Adipocyte (in vitro differentiated cells): ENCODE data around the gene UROS.

ENCODE experiments used
- DNase-seq: peaks from one replicate; pipeline ENCODE4 v3.0.0-alpha.2; 2015; ENCODE audit warnings: low read depth
- H3K27me3 ChIP-seq: replicated peaks from 2 replicates; pipeline ENCODE4 v1.7.0; 2013; ENCODE audit warnings: mild to moderate bottlenecking, low read length, moderate library complexity; ENCODE audit not compliant: control insufficient read depth, insufficient read depth
- H3K36me3 ChIP-seq: 2 replicates; pipeline ENCODE4 v1.7.0; 2013; ENCODE audit warnings: low read length, mild to moderate bottlenecking, moderate library complexity; ENCODE audit not compliant: control insufficient read depth, insufficient read depth, severe bottlenecking
- H3K4me1 ChIP-seq: 2 replicates; pipeline ENCODE4 v1.7.0; 2013; ENCODE audit warnings: mild to moderate bottlenecking, low read length, moderate library complexity; ENCODE audit not compliant: control insufficient read depth, insufficient read depth
- H3K4me3 ChIP-seq: 2 replicates; pipeline ENCODE4 v1.7.0; 2013; ENCODE audit warnings: mild to moderate bottlenecking, low read length, moderate library complexity
- H3K9ac ChIP-seq: 2 replicates; pipeline ENCODE4 v1.7.0; 2013; ENCODE audit warnings: mild to moderate bottlenecking, low read length, moderate library complexity
- H3K9me3 ChIP-seq: 2 replicates; pipeline ENCODE4 v1.7.0; 2013; ENCODE audit warnings: mild to moderate bottlenecking, low read length, moderate library complexity; ENCODE audit not compliant: control insufficient read depth

UROS gene

GRCh38 chr10:125802131-125802530, 20.9 kb downstream of the UROS start:
- Histone ChIP-seq H3K4me3 (no peak overlapping the region), H3K27me3 (no peaks in the 10 kb centered on the region), H3K9ac (no peak overlapping the region), H3K36me3 (peaks cover 83% of the 10 kb centered on the region), H3K9me3 (no peaks in the 10 kb centered on the region), H3K4me1 (peaks cover 6% of the 10 kb centered on the region)
- no peak for DNase-seq

- Histone ChIP-seq H3K36me3 (peaks cover 82% of the 10 kb centered on the region), H3K4me1 (peaks cover 6% of the 10 kb centered on the region), H3K4me3 (no peak overlapping the region), H3K9ac (no peak overlapping the region), H3K27me3 (no peaks in the 10 kb centered on the region), H3K9me3 (no peaks in the 10 kb centered on the region)
- DNase-seq = no peak
Observed at GRCh38 chr10:125801574-125801973, 21.5 kb downstream of the UROS start.

GRCh38 chr10:125799451-125800182, 23.4 kb downstream of the UROS start:
- Histone ChIP-seq H3K4me3 (no peak overlapping the region), H3K36me3 (peaks cover 82% of the 10 kb centered on the region), H3K27me3 (no peaks in the 10 kb centered on the region), H3K9me3 (no peaks in the 10 kb centered on the region), H3K4me1 (peaks cover 6% of the 10 kb centered on the region), H3K9ac (no peak overlapping the region)
- DNase-seq = no peak

DNA sequence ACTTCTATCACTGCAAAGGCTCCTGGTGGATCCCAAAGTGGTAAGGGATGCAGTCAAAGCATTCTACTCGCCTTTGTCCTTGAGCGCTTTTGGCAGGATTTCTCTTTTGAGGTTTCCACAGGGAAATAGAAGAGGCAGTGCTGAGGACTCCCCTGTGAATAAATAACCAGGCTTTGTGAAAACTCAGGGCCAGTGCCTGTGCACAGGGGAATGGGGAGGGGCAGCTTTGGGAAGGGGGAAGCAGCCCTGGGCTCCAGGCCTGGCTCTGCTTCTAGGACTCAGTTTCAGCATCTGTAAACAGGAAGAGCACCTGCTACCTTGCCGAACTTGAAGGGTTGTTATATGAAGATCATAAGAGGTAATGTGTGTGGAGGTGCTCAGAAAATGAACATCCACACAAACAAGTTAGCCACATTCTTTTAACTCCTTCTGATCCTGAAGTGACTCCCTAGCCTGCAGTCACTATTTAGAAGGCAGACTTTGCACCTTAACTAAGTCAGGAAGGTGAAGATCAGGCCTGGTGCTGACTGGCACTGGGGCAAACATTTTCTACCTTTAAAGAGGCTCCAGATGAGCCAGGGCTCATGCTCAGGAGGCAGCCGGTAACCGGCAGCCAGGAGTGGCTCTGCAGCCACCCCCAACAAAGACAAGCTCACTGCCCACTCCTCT, 24.9 kb downstream of the UROS start:
- Histone ChIP-seq H3K9me3 (no peaks in the 10 kb centered on the region), H3K4me3 (no peak overlapping the region), H3K36me3 (peaks cover 87% of the 10 kb centered on the region), H3K9ac (no peak overlapping the region), H3K27me3 (no peaks in the 10 kb centered on the region), H3K4me1 (no peaks in the 10 kb centered on the region)
- no peak for DNase-seq

GRCh38 chr10:125797424-125797823, 25.6 kb downstream of the UROS start:
- Histone ChIP-seq H3K9me3 (no peaks in the 10 kb centered on the region), H3K9ac (no peak overlapping the region), H3K36me3 (peaks cover 86% of the 10 kb centered on the region), H3K4me3 (no peak overlapping the region), H3K4me1 (no peaks in the 10 kb centered on the region), H3K27me3 (no peaks in the 10 kb centered on the region)
- no peak for DNase-seq

DNA sequence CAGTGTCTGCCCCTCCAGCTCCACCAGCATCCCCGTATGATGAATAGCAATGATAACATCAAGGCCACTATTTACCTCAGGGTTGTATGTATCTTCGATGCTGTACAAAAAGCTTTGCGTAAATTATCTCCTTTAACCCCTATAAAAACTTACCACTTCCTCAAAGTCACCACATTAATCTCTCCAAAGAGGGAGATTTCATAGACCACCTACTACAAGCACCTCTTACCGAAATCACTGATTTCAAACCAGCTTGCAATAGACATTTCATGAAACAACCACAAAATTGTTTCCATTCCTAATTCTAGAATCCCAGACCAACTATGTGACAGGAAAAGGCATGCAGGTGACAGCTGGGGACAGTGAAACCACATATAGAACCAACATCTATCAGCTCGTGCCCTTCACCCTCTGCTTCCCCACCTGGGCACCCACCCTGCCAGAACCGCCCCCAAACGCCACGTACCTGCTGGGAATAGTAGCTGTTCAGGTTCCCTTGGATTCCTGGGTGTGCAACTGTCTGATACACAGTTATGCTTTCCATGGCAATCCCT, 27.3 kb downstream of the UROS start:
- peaks cover 84% of the 10 kb centered on the region for H3K36me3 ChIP-seq
- H3K9ac ChIP-seq = no peak overlapping the region
- DNase-seq = no peak
- no peaks in the 10 kb centered on the region for H3K27me3 ChIP-seq
- H3K4me3 ChIP-seq = no peak overlapping the region
- H3K4me1 ChIP-seq = no peaks in the 10 kb centered on the region
- no peaks in the 10 kb centered on the region for H3K9me3 ChIP-seq

- peaks cover 82% of the 10 kb centered on the region for H3K36me3 ChIP-seq
- no peaks in the 10 kb centered on the region for H3K4me1 ChIP-seq
- no peak overlapping the region for H3K4me3 ChIP-seq
- DNase-seq = no peak
- H3K9me3 ChIP-seq = no peaks in the 10 kb centered on the region
- no peak overlapping the region for H3K9ac ChIP-seq
- H3K27me3 ChIP-seq = no peaks in the 10 kb centered on the region
Observed at GRCh38 chr10:125795128-125795527, 27.9 kb downstream of the UROS start.

- Histone ChIP-seq H3K4me3 (no peak overlapping the region), H3K4me1 (no peaks in the 10 kb centered on the region), H3K9me3 (no peaks in the 10 kb centered on the region), H3K9ac (no peak overlapping the region), H3K27me3 (no peaks in the 10 kb centered on the region), H3K36me3 (peaks cover 88% of the 10 kb centered on the region)
- no peak for DNase-seq
Observed at GRCh38 chr10:125792342-125793300, 30.4 kb downstream of the UROS start.

- Histone ChIP-seq H3K9ac (no peak overlapping the region), H3K4me3 (no peak overlapping the region)
Observed at GRCh38 chr10:125788156-125789034, 34.7 kb downstream of the UROS start.

DNA sequence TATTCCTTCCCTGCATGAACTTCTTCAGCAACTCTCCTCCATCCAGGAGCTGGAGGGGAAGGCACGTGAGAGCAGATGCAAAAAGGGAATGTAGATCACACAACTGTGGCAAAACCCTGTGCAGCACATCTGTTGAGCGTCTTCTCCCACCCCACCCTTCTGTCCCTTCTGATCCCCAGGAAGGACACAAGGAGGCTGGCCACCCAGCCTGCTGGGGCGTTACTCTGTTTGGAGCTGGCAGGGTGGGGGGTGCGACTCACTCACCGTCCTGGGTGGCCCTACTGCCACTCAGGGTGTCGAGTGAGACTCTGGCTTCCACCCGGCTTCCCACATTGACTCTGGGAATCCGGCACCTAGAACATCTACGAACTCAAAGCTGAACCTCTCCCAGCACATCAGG, 37.3 kb downstream of the UROS start:
- H3K9ac ChIP-seq = no peak overlapping the region
- H3K36me3 ChIP-seq = peaks cover 24% of the 10 kb centered on the region
- H3K4me1 ChIP-seq = no peaks in the 10 kb centered on the region
- no peak for DNase-seq
- no peaks in the 10 kb centered on the region for H3K9me3 ChIP-seq
- H3K4me3 ChIP-seq = no peak overlapping the region
- no peaks in the 10 kb centered on the region for H3K27me3 ChIP-seq

More at GRCh38 chr10:125788156-125789034, 34.7 kb downstream of the UROS start:
- DNase-seq = no peak
- Histone ChIP-seq H3K27me3 (no peaks in the 10 kb centered on the region), H3K36me3 (peaks cover 46% of the 10 kb centered on the region), H3K9me3 (no peaks in the 10 kb centered on the region), H3K4me1 (no peaks in the 10 kb centered on the region)
